Neuronal stem cell (in vitro differentiated cells): ENCODE measurements around the gene NOMO2.
"Not testable (repeated sequence)": the region's sequence is repeated elsewhere in the genome, so short reads cannot be mapped to it uniquely, and the experiment has no call there.

Experiments used
- DNase-seq: peaks from one replicate; pipeline ENCODE4 v3.0.0-alpha.2; 2013; ENCODE audit warnings: low spot score
- H2AFZ ChIP-seq: one replicate; pipeline ENCODE4 v1.6.1; 2013; ENCODE audit warnings: mild to moderate bottlenecking, low read length, inconsistent platforms
- H2AK5ac ChIP-seq: 2 replicates; pipeline ENCODE4 v1.6.1; 2013; ENCODE audit warnings: low read depth, mild to moderate bottlenecking, inconsistent platforms, low read length, moderate library complexity, mixed read lengths
- H2BK120ac ChIP-seq: 2 replicates; pipeline ENCODE4 v1.6.1; 2013; ENCODE audit warnings: low read depth, mild to moderate bottlenecking, inconsistent platforms, low read length, moderate library complexity, mixed read lengths
- H2BK12ac ChIP-seq: one replicate; pipeline ENCODE4 v1.6.1; 2013; ENCODE audit warnings: low read length, inconsistent platforms
- H2BK15ac ChIP-seq: 2 replicates; pipeline ENCODE4 v1.6.1; 2013; ENCODE audit warnings: mild to moderate bottlenecking, low read length, inconsistent platforms, mixed read lengths
- H2BK5ac ChIP-seq: one replicate; pipeline ENCODE4 v1.6.1; 2013; ENCODE audit warnings: inconsistent platforms, mild to moderate bottlenecking, low read length, moderate library complexity
- H3K14ac ChIP-seq: one replicate; pipeline ENCODE4 v1.6.1; 2013; ENCODE audit warnings: low read length, inconsistent platforms
- H3K18ac ChIP-seq: 2 replicates; pipeline ENCODE4 v1.6.1; 2013; ENCODE audit warnings: low read length, inconsistent platforms
- H3K23ac ChIP-seq: 2 replicates; pipeline ENCODE4 v1.6.1; 2013; ENCODE audit warnings: low read depth, mild to moderate bottlenecking, mixed read lengths, low read length, inconsistent platforms; ENCODE audit not compliant: poor library complexity
- H3K27ac ChIP-seq: replicated peaks from 3 replicates; pipeline ENCODE4 v1.5.1; 2013; ENCODE audit warnings: low read length, inconsistent platforms
- H3K27me3 ChIP-seq, 3 experiments: 2 replicates each; pipeline ENCODE4 v1.6.1; 2013; ENCODE audit warnings: low read length in 3 of 3, mild to moderate bottlenecking in 2 of 3, inconsistent platforms in 1 of 3, low read depth in 1 of 3, mixed read lengths in 1 of 3, moderate library complexity in 1 of 3; ENCODE audit not compliant: control insufficient read depth in 3 of 3, insufficient read depth in 3 of 3
- H3K36me3 ChIP-seq, 2 donors: replicated peaks in 1 of 2; 2 replicates each; pipeline ENCODE4 v1.6.1; 2013; ENCODE audit warnings: low read length in 2 of 2; ENCODE audit not compliant: control insufficient read depth in 2 of 2, insufficient read depth in 2 of 2
- H3K4ac ChIP-seq: 2 replicates; pipeline ENCODE4 v1.6.1; 2013; ENCODE audit warnings: inconsistent platforms, mild to moderate bottlenecking, low read length, moderate library complexity
- H3K4me1 ChIP-seq, 2 donors: 1 replicate in 1 of 2; 2 replicates in 1 of 2; pipeline ENCODE4 v1.6.1; 2013; ENCODE audit warnings: low read length in 2 of 2, low read depth in 1 of 2; ENCODE audit not compliant: control insufficient read depth in 2 of 2, insufficient read depth in 1 of 2
- H3K4me2 ChIP-seq: one replicate; pipeline ENCODE4 v1.6.1; 2013; ENCODE audit warnings: mild to moderate bottlenecking, low read length, inconsistent platforms; ENCODE audit not compliant: insufficient read depth, poor library complexity, severe bottlenecking
- H3K4me3 ChIP-seq, 2 donors: 2 replicates each; pipeline ENCODE4 v1.5.1; 2013; ENCODE audit warnings: low read length in 2 of 2, mild to moderate bottlenecking in 2 of 2, inconsistent platforms in 1 of 2, moderate library complexity in 1 of 2
- H3K79me1 ChIP-seq: one replicate; pipeline ENCODE4 v1.6.1; 2013; ENCODE audit warnings: low read depth, mild to moderate bottlenecking, inconsistent platforms, low read length, moderate library complexity
- H3K9ac ChIP-seq: one replicate; pipeline ENCODE4 v1.6.1; 2013; ENCODE audit warnings: mild to moderate bottlenecking, low read depth, low read length, inconsistent platforms; ENCODE audit not compliant: poor library complexity
- H3K9me3 ChIP-seq, 2 donors: replicated peaks in 1 of 2; 2 replicates each; pipeline versions ENCODE3 to v1.6.1; 2013; ENCODE audit warnings: low read length in 2 of 2, mild to moderate bottlenecking in 2 of 2, inconsistent platforms in 1 of 2, low read depth in 1 of 2, mixed read lengths in 1 of 2, moderate library complexity in 1 of 2; ENCODE audit not compliant: control insufficient read depth in 2 of 2, insufficient read depth in 1 of 2
- H4K8ac ChIP-seq: one replicate; pipeline ENCODE4 v1.6.1; 2013; ENCODE audit warnings: low read depth, mild to moderate bottlenecking, inconsistent platforms, low read length, moderate library complexity
- H4K91ac ChIP-seq: one replicate; pipeline ENCODE4 v1.6.1; 2013; ENCODE audit warnings: low read length, low read depth, mild to moderate bottlenecking, inconsistent platforms; ENCODE audit not compliant: poor library complexity
- WGBS, 2 donors: extraction: QIAGEN DNeasy Blood & Tissue Kit; methylation state at CpG; one replicate each; pipeline ENCODE4 v1.1.7; 2013; ENCODE audit warnings: missing lambda C conversion rate in 2 of 2, mixed read lengths in 1 of 2; ENCODE audit not compliant: insufficient read length in 2 of 2, insufficient replicate concordance in 1 of 2; ENCODE audit errors: extremely low coverage in 2 of 2; 5-methylcytosine and 5-hydroxymethylcytosine counted together

NOMO2 gene

DNA sequence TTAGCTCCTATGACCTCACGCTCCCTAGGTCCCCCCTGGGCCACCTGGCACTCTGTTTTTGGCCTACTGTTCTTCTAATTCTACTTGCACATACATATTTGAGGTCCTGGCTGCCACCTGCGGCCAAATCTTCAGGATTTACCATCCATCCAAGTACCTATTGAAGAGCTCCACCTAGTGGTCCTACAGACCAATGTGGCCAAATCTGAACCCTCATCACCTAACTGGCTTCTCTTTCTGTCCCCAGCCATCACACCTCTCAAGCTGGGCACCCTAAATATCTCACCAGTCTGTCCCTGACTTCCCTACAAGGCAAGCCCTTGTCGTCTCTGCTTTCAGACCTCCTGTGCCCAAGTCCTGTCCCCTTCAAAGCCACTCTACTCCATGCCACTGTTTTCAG lies 24.9 kb downstream of the NOMO2 start:
- not testable (repeated sequence) for H3K4me1 ChIP-seq, H3K23ac ChIP-seq, H2BK5ac ChIP-seq, H3K9me3 ChIP-seq, H2AFZ ChIP-seq, H3K27ac ChIP-seq, H3K79me1 ChIP-seq, H3K36me3 ChIP-seq, H3K4ac ChIP-seq, H3K18ac ChIP-seq, H4K8ac ChIP-seq, H2BK12ac ChIP-seq, H3K4me3 ChIP-seq, H3K14ac ChIP-seq, H3K9ac ChIP-seq, H2BK15ac ChIP-seq, H2BK120ac ChIP-seq, DNase-seq, H3K27me3 ChIP-seq, H3K4me2 ChIP-seq, H4K91ac ChIP-seq, H2AK5ac ChIP-seq
- WGBS, 2 donors: no CpG with 5 or more reads among the region's 3 CpGs

DNA sequence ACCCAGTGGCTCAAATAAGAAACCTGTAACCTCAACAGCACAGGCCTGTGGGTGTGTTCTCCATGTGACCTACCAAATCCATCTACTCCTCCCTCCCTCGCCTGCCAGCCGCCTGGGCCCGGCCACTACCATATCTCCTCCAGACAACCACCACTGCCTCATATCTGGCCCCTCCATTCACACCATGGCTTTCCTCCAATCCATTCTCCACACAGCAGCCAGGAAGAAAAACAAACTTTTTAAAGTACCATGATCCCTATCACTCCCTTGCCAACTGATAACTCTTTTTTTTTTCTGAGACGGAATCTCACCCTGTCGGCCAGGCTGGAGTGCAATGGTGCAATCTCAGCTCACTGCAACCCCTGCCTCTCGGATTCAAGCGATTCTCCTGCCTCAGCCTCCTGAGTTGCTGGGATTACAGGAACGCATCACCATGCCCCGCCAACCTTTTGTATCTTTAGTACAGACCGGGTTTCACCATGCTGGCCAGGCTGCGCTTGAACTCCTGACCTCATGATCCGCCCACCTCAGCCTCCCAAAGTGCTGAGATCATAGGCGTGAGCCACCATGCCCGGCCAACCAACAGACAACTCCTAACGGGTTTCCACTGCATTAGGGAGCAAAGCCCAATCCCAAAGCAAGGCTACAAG lies 26.3 kb downstream of the NOMO2 start:
- H2BK120ac ChIP-seq, H2BK12ac ChIP-seq, H3K4me3 ChIP-seq, H3K18ac ChIP-seq, H2AK5ac ChIP-seq, H3K14ac ChIP-seq, H2BK15ac ChIP-seq, DNase-seq, H3K27me3 ChIP-seq, H3K23ac ChIP-seq, H3K4me1 ChIP-seq, H3K27ac ChIP-seq, H2BK5ac ChIP-seq, H3K4ac ChIP-seq, H2AFZ ChIP-seq, H3K4me2 ChIP-seq, H4K8ac ChIP-seq, H3K36me3 ChIP-seq, H3K79me1 ChIP-seq, H3K9ac ChIP-seq, H3K9me3 ChIP-seq, H4K91ac ChIP-seq: not testable (repeated sequence)
- WGBS, 2 donors: no CpG with 5 or more reads among the region's 15 CpGs

DNA sequence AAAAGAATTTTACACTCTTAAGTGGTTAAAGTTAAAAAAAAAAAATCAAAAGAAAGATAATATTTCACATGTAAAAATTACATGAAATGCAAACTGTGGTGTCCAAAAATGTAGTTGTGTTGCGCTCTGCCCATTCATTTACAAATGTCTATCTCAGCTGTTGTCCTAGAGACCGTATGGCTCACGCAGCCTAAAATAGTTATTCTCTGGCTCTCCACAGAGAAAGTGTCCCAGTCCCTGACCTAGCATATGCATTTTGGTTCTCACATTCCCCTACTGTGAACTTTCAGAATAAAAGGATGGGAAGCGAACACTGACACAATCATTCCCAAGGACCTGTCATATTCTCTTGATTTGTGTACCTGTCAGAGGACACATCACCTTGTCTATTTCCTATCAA lies 27.6 kb downstream of the NOMO2 start:
- not testable (repeated sequence) for H3K27me3 ChIP-seq, DNase-seq, H3K9ac ChIP-seq, H2BK15ac ChIP-seq, H3K4ac ChIP-seq, H2BK12ac ChIP-seq, H3K4me3 ChIP-seq, H2BK5ac ChIP-seq, H2BK120ac ChIP-seq, H2AK5ac ChIP-seq, H3K36me3 ChIP-seq, H3K79me1 ChIP-seq, H3K4me1 ChIP-seq, H4K8ac ChIP-seq, H4K91ac ChIP-seq, H3K23ac ChIP-seq, H3K18ac ChIP-seq, H3K9me3 ChIP-seq, H3K27ac ChIP-seq, H3K4me2 ChIP-seq, H3K14ac ChIP-seq, H2AFZ ChIP-seq
- no CpG with 5 or more reads among the region's 4 CpGs for WGBS, 2 donors

DNA sequence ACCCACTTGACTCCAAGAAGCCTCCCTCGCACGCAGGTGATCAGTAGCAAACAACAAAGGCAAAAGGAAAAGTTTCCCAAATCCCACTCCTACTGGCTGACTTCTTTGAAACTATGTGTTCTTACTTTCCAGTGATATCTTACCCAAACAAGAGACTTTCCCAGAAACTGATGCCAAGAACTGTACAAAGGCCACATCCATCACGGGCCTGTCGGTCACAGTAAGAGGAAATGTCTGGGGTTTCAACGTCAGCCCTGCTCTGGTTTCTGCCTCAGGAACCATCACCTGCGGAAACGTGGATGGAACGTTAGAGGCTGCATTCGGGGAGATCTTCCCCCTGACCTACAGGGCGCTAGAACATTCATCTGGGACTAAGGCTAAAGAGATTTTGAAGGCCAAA lies 30.6 kb downstream of the NOMO2 start:
- H2BK15ac ChIP-seq, H3K18ac ChIP-seq, H3K14ac ChIP-seq, DNase-seq, H3K9ac ChIP-seq, H3K79me1 ChIP-seq, H3K36me3 ChIP-seq, H2BK120ac ChIP-seq, H3K4me3 ChIP-seq, H4K91ac ChIP-seq, H3K27ac ChIP-seq, H3K23ac ChIP-seq, H2AK5ac ChIP-seq, H3K27me3 ChIP-seq, H3K4me2 ChIP-seq, H2AFZ ChIP-seq, H2BK12ac ChIP-seq, H3K4ac ChIP-seq, H4K8ac ChIP-seq, H3K9me3 ChIP-seq, H3K4me1 ChIP-seq, H2BK5ac ChIP-seq: not testable (repeated sequence)
- WGBS, 2 donors: no CpG with 5 or more reads among the region's 10 CpGs
